Type B pancreatic cell (in vitro differentiated cells): ENCODE results near the gene ABCA3. TPM values are rescaled to one million over a fixed set of nuclear protein-coding genes. Genes with fewer than 3 reads are reported as not detected.
A peak's percentile ranks its signal among the peaks of the same experiment; 100 is the strongest.

ENCODE experiments used
- DNase-seq: peaks from one replicate; pipeline ENCODE4 v3.0.0; 2021; ENCODE audit warnings: mixed read lengths; ENCODE audit not compliant: unreplicated experiment; ENCODE audit errors: extremely low spot score
- H3K27ac Mint-ChIP-seq: 2 replicates; pipeline ENCODE4 v1.8.0; 2021; ENCODE audit warnings: mild to moderate bottlenecking, mixed read lengths
- H3K27me3 Mint-ChIP-seq: 2 replicates; pipeline ENCODE4 v1.8.0; 2021; ENCODE audit warnings: mixed read lengths
- H3K36me3 Mint-ChIP-seq: 2 replicates; pipeline ENCODE4 v1.8.0; 2021; ENCODE audit warnings: mixed read lengths
- H3K4me1 Mint-ChIP-seq: one replicate; pipeline ENCODE4 v1.8.0; 2021; ENCODE audit warnings: mixed read lengths; ENCODE audit not compliant: unreplicated experiment
- H3K4me3 Mint-ChIP-seq: 2 replicates; pipeline ENCODE4 v1.8.0; 2021; ENCODE audit warnings: mild to moderate bottlenecking, mixed read lengths
- H3K9me3 Mint-ChIP-seq: 2 replicates; pipeline ENCODE4 v1.8.0; 2021; ENCODE audit warnings: mixed read lengths
- CTCF ChIP-seq: fragments of 200-600 bp; sonication (generic); conservative IDR thresholded peaks from 2 replicates; pipeline ENCODE4 v1.5.0; 2021; ENCODE audit warnings: antibody characterized with exemption, mild to moderate bottlenecking
- microRNA-seq: library from miRNA; unstranded; fragments of <30 nt; microRNA quantifications from one replicate; pipeline ENCODE4, GENCODE V29; 2020
- total RNA-seq: library from RNA; stranded (reverse); gene quantifications from 2 replicates; pipeline ENCODE4 v1.2.1, GENCODE V29; 2021; ENCODE audit warnings: low replicate concordance

The ABCA3 gene
- total RNA-seq, 1 donor from 2014 or later: 10.5 TPM

- no peak overlapping the region for H3K4me3 Mint-ChIP-seq
- H3K36me3 Mint-ChIP-seq: no peaks in the 10 kb centered on the region
- H3K27ac Mint-ChIP-seq: peak overlapping the region; percentile 35
- DNase-seq: no peak
- no peaks in the 10 kb centered on the region for H3K27me3 Mint-ChIP-seq
- H3K9me3 Mint-ChIP-seq: no peaks in the 10 kb centered on the region
- no peak for TF ChIP-seq CTCF
- peaks cover 4% of the 10 kb centered on the region for H3K4me1 Mint-ChIP-seq
Measured at GRCh38 chr16:2226918-2227317, 113.6 kb downstream of the ABCA3 start.

GRCh38 chr16:2226245-2226793, 114.2 kb downstream of the ABCA3 start:
- Mint-ChIP-seq H3K27ac (no peak overlapping the region), H3K9me3 (no peaks in the 10 kb centered on the region), H3K4me1 (peaks cover 4% of the 10 kb centered on the region), H3K27me3 (no peaks in the 10 kb centered on the region), H3K36me3 (no peaks in the 10 kb centered on the region), H3K4me3 (peak overlapping the region; percentile 59)
- no peak for TF ChIP-seq CTCF
- DNase-seq: no peak

Small RNA genes within 50 kb of the gene (microRNA-seq; reads per million reads assigned to microRNA genes)
- not detected for gene MIR3677
- not detected for gene MIR4717

Other genes starting within 250 kb of the ABCA3 start
- 76.2 and 131 TPM in 2 replicates for gene PKD1, start 204.8 kb downstream of the ABCA3 start, total RNA-seq
- 7.4 and 9.9 TPM in 2 replicates for gene RAB26, start 192.1 kb downstream of the ABCA3 start, total RNA-seq
- 71.0 and 81.6 TPM in 2 replicates for gene TRAF7, start 184.9 kb downstream of the ABCA3 start, total RNA-seq
- 2.7 and 6.3 TPM in 2 replicates for gene CASKIN1, start 144.1 kb downstream of the ABCA3 start, total RNA-seq
- gene MLST8, start 135.3 kb downstream of the ABCA3 start, total RNA-seq: 44.9 and 56.8 TPM in 2 replicates
- gene BRICD5, start 129.9 kb downstream of the ABCA3 start, total RNA-seq: 8.7 and 16.6 TPM in 2 replicates
- 16.2 and 25.5 TPM in 2 replicates for gene PGP, start 125.9 kb downstream of the ABCA3 start, total RNA-seq
- gene E4F1, start 117.1 kb downstream of the ABCA3 start, total RNA-seq: 24.9 and 30.4 TPM in 2 replicates
- 0.57 and 2.6 TPM in 2 replicates for gene DNASE1L2, start 104.3 kb downstream of the ABCA3 start, total RNA-seq
- gene ECI1, start 89.1 kb downstream of the ABCA3 start, total RNA-seq: 72.7 and 89.7 TPM in 2 replicates
- gene RNPS1, start 72.6 kb downstream of the ABCA3 start, total RNA-seq: 180 and 241 TPM in 2 replicates
- gene CCNF, start 88.7 kb upstream of the ABCA3 start, total RNA-seq: 15.5 and 36.0 TPM in 2 replicates
- gene TEDC2, start 119.4 kb upstream of the ABCA3 start, total RNA-seq: 10.5 and 31.6 TPM in 2 replicates
- gene NTN3, start 130.6 kb upstream of the ABCA3 start, total RNA-seq: 1.2 and 4.5 TPM in 2 replicates
- gene TBC1D24, start 134.4 kb upstream of the ABCA3 start, total RNA-seq: 15.6 and 22.1 TPM in 2 replicates
- 155 and 223 TPM in 2 replicates for gene ATP6V0C, start 173.2 kb upstream of the ABCA3 start, total RNA-seq
- 46.1 and 61.8 TPM in 2 replicates for gene AMDHD2, start 179.6 kb upstream of the ABCA3 start, total RNA-seq
- 0.22 and 0.74 TPM in 2 replicates for gene CEMP1, start 190.7 kb upstream of the ABCA3 start, total RNA-seq
- 40.8 and 57.1 TPM in 2 replicates for gene PDPK1, start 197.3 kb upstream of the ABCA3 start, total RNA-seq